Left renal pelvis (tissue), 4 donors: Measurements from ENCODE around the gene TAGLN. TPM values are rescaled to one million over a fixed set of nuclear protein-coding genes. Genes with fewer than 3 reads are reported as not detected.
"Not testable (repeated sequence)": the region's sequence is repeated elsewhere in the genome, so short reads cannot be mapped to it uniquely, and the experiment has no call there.

Experiments
- DNase-seq, 4 donors: peaks; one replicate each; pipeline ENCODE4 v3.0.0-alpha.2; 2013; ENCODE audit warnings: low read depth in 4 of 4, low spot score in 3 of 4
- polyA plus RNA-seq, 4 donors: library from polyadenylated mRNA; unstranded; fragments of 120-200 nt; gene quantifications; one replicate each; pipeline ENCODE4 v1.2.1, GENCODE V29; 2013; ENCODE audit not compliant: insufficient read length in 4 of 4

Gene TAGLN
- polyA plus RNA-seq, 4 donors, result 130 to 307 (median 140) TPM

DNA sequence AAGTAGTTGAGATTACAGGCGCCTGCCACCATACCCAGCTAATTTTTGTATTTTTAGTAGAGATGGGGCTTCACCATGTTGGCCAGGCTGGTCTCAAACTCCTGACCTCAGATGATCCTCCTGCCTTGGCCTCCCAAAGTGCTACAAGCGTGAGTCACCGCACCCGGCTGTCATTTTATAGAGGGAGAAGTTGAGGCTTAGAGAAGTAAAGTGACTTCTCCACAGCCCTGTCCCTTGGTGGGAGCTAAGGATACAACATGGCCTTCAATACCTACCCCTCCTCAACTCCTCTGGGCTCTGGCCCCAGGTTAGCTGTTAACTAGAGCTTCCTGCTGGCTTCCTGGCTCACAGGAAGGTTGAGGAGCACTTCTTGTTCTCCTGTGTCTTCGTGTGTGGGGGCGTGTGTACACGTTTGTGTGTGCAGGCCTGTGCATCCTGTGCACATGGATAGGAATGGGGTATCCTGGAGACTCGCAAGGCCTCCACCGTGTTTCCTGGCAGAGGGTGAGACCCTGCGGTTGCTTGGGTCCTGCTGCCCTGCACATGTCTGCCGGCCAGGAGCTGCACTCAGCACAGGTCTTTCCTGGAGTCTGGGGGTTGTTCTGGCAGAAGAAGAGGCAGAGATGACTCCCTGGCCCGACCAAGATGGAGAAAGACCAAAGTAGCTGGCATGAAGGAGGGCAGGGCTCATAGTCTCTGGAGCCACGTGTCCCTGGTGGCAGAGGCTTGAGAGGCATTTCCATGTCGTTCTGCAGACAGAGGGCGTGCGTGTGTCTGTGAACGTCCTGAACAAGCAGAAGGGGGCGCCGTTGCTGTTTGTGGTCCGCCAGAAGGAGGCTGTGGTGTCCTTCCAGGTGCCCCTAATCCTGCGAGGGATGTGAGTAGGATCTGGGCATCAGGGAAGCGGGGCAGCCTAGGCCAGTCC, 18.2 kb upstream of the TAGLN start:
- no peak for DNase-seq

DNA sequence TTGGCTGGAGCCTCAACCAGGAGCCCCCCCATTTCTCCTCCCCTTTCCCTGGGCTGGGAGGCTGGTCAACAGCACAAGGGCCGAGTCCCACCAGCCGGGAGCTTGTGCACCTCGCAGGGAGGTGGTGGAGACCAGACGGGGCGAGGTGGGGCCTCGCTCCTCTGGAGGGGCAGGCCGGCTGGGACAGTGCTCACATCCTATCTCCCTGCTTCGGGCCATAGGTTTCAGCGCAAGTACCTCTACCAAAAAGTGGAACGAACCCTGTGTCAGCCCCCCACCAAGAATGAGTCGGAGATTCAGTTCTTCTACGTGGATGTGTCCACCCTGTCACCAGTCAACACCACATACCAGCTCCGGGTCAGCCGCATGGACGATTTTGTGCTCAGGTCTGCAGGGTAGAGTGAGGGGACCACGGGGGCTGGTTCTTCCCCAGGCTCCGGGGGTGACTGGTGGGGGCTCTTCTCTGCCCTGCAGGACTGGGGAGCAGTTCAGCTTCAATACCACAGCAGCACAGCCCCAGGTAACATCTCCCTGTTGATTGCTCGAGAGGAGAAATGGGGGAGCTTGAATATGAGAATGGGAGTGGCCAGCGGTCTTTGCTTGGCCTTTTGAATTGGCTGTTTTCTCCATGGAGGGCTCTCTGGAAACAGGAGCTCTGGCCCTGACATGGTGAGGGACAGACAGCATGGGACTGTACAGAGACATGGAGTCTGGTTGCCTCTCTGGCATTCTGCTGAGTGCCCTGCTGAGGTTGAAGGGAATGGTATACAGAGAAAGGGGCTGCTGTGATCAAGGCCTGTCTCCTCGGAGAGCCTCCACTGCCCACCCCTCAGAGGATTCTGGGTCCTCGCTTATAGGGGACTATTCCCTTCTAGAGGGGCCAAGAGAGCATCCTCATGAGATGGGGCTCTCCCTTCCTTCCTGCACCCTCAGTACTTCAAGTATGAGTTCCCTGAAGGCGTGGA, 17.3 kb upstream of the TAGLN start:
- no peak for DNase-seq

DNA sequence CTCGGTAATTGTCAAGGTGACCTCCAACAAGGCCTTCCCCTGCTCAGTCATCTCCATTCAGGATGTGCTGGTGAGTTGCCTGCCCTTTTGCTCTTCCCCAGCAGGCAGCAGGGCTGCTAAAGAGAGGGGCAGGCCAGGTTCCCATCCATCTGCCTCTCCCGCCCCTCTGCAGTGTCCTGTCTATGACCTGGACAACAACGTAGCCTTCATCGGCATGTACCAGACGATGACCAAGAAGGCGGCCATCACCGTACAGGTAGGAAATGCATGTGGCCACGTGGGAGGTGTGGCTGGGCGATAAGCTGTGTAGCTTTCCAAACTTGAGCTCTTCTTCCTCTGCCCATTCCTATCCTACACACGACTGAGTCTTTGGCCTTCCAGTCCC, 16.6 kb upstream of the TAGLN start:
- DNase-seq, result no peak

GRCh38 chr11:117183178-117183577, 16.0 kb upstream of the TAGLN start:
- not testable (repeated sequence) for DNase-seq

- DNase-seq, result no peak
Observed at GRCh38 chr11:117183724-117184349, 15.3 kb upstream of the TAGLN start.

DNA sequence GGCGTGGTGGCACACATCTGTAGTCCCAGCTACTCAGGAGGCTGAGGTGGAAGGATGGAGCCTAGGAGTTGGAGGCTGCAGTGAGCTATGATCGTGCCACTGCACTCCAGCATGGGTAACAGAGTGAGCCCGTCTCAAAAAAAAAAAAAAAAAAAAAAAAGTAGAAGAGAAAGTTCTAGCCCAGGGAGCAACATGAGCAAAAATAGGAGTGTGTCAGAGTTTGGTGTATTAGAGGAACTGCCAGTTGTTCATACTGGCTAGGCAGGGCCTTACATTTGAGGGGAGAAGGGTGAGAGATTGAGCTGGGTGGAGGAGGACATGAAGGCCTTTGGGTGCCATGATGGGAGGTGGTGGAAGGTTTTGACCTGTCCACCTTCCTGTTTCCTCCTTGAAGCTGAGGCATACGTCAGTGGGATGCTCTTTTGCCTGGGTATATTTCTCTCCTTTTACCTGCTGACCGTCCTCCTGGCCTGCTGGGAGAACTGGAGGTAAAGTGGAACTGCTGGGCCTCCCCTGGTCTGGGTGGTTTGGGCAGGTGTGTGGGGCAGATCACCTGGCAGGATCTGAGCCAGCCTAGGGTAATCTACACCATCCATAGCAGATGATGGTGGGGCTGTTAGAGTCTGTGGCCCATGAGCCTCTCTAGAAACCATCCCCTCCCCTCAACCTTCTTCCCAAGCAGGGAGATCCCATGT, 13.3 kb upstream of the TAGLN start:
- no peak for DNase-seq

DNA sequence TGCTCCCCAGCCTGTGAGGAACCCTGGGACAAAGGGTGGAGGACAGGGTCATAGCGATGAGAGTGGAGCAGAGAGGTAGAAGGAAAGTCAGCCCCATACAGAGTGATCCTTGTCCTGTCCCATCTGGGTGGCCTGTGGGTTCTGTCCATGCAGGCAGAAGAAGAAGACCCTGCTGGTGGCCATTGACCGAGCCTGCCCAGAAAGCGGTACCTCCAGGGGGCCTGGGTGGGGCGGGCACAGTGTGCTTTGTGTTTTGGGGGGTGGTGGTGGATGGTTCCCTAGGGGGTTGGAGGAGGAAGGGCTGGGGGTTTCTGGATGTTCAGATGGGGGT, 12.8 kb upstream of the TAGLN start:
- no peak for DNase-seq

- no peak for DNase-seq
Observed at GRCh38 chr11:117187007-117187406, 12.2 kb upstream of the TAGLN start.

DNA sequence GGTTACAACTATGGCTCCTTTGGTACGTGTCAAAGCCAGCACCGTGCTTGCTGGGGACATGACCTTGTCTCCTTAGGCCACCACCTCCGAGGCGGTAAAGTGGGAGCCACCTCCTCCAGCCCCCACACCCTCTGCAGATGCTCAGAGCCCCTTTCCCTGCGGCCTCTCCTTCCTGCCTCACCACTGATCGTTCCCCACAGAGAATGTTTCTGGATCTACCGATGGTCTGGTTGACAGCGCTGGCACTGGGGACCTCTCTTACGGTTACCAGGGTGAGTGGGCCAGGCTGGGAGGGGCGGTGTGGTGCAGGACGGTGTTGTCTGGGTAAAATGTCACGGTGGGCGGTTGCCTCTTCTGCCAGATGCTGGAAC, 11.8 kb upstream of the TAGLN start:
- DNase-seq, result no peak

- no peak for DNase-seq
Observed at GRCh38 chr11:117187799-117188481, 11.2 kb upstream of the TAGLN start.

DNA sequence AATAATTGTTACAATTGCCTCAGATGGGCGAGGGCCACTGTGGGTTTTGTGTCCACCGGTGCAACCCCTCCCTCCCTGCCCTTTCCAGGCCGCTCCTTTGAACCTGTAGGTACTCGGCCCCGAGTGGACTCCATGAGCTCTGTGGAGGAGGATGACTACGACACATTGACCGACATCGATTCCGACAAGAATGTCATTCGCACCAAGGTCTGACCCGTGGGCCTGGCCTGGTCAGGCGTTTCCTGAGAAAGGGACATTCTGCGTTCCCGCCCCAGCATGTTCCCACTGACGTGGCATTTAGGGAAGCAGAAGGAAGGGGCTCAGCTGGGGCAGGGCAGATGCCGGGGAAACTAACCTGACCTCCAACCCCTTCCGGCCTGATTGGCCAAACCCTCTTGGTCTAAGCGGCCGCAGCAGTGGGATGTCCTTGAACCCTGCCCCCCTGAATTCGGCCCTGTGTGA, 10.5 kb upstream of the TAGLN start:
- DNase-seq, result no peak

DNA sequence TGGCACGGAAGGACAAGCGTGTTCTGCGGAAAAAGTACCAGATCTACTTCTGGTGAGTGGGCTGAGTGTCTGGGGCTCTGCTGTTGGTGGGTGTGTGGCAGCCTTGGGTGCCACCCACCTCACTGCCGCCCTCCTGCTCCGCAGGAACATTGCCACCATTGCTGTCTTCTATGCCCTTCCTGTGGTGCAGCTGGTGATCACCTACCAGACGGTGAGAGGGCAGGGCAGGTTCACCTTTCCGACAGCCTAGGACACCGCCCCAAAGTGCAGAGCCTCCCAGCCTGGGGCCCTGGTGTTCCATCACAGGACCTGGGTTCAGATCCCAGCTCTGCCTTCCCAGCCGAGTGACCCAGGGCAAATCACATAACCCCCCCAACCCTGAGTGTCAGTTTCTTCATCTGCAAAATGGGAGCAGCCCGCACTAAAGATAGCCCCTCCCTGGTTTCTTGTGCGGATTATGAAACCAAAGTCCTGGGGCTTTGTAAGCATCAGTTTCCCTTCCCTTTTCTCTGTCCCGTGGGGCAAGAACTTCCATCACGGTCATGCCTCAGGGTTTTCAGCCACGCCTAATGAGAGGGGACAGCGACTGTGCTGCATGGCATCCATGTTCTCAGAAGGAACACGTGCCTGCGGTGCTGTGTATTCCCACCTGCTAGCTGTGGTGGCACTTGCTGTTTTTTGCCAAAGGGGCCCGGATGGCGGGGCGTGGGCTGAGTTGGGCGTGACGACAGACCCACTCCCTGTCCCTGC, 9.8 kb upstream of the TAGLN start:
- no peak for DNase-seq

DNA sequence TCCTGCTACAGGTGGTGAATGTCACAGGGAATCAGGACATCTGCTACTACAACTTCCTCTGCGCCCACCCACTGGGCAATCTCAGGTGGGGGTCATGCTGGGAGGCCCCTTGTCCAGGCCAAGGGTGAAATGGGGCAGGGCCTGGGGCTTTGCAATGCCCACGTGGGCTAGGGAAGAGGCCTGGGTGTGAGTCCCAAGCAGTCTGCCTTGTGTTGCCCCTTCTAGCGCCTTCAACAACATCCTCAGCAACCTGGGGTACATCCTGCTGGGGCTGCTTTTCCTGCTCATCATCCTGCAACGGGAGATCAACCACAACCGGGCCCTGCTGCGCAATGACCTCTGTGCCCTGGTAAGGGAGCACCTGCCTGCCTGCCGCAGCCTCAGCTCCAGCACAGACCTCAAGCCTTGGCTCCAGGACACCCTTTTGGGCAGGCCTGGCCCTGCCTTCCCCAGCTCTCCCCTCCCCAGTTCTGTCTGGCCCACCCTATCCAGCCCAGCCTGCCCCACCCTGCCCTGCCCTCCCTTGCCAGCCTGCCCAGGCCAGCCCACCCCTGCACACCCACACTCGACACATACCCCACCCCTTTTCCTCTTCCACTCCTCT, 9.1 kb upstream of the TAGLN start:
- DNase-seq, result no peak

DNA sequence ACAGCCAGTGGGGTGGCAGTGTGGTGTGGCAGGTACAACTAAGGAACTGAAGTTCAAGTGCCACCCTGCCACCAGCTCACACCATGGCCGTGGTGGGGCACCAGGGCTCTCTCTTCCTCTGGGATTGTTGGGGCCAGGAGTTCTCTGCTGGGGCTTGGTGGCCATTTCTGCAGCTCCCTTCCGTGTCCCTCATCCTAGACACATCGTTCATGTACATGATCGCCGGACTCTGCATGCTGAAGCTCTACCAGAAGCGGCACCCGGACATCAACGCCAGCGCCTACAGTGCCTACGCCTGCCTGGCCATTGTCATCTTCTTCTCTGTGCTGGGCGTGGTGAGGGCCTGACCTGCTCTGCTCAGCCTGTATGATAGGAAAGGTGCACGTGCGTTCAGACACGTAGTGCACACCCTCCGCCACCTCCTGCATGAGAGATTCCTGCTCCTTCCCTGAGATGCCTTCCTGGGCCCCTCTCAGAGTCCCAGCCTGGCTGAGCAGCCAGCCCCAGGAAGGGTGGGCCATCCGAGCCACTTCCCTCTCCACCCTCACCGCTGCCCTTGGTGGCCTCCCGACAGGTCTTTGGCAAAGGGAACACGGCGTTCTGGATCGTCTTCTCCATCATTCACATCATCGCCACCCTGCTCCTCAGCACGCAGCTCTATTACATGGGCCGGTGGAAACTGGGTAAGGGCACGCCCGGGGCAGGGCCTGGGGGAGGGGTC, 7.3 kb upstream of the TAGLN start:
- DNase-seq, result no peak

DNA sequence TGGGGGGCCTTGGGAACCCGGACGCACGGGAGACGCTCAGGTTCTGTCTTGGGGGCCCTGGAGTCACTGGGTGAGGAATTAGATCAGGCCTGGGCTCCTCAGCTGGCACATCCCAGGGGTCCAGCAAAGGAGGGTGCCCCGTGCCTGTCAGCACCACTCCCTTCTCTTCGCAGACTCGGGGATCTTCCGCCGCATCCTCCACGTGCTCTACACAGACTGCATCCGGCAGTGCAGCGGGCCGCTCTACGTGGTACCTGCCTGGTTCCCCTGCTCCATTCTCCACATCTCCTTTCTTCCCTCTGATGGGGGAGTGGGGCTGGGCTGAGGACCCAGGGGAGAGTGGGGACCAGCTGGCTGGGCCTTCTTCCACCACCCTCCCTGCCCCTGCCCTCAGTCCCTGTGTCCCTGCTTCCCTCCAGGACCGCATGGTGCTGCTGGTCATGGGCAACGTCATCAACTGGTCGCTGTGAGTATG, 6.7 kb upstream of the TAGLN start:
- no peak for DNase-seq

DNA sequence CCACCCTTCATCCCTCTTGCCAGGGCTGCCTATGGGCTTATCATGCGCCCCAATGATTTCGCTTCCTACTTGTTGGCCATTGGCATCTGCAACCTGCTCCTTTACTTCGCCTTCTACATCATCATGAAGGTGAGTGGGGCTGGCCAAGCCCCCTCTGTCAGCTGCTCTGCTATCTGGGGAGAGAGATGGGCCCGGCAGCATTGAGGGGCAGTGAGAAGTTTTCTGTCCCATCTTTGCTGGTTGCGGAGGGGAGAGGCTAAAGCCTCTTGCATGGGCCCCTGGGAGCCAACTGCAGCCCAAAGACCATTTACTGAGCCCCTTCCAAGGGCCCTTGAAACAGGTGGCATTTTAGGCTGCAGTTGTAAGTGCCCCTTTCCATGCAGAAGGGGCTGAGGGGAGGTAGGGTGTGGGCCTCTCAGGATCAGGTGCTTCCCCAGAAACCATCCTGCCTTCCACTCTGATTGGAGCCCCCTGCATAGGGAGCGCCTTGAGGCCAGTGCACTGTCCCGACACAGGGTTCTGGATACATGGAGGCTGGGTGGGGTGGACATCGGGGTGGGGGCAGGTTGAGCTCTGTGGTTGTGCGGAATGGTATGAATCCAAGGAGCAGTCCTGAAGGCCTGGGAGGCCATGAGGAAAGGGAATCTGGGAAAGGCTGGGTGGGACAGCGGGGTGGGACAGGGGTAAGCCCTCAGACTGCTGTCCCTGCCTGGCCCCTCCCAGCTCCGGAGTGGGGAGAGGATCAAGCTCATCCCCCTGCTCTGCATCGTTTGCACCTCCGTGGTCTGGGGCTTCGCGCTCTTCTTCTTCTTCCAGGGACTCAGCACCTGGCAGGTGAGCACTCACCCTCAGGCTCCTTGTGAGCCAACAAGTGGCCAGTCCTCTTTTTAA, 5.8 kb upstream of the TAGLN start:
- no peak for DNase-seq

DNA sequence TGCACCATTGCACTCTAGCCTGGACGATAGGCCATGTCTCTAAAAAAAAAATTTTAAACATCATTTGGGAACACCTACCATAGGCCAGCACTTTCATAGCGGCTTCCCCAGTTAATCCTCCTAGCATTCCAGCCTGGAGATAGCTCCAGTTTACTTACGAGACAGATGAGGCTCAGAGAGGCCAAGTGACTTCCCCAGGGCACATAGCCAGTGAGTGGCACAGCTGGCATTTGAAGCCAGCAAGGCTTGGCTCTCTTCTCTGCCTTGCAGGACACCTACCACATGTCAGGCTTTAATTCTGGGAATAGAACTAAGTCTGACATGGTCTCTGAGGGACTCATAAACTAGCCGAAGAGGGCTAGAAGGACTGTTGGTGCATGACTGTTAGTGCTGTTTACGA, 4.9 kb upstream of the TAGLN start:
- DNase-seq, result no peak
